CD14-positive monocyte (primary cell): ENCODE results near the gene GRHPR. TPM values are rescaled to one million over a fixed set of nuclear protein-coding genes. Genes with fewer than 3 reads are reported as not detected.

ENCODE experiments used
- DNase-seq, 3 donors: peaks; one replicate each; pipeline ENCODE4 v3.0.0-alpha.2; 2011 to 2022
- H2AFZ ChIP-seq: 2 replicates; pipeline ENCODE4 v1.6.0; 2012; ENCODE audit warnings: mild to moderate bottlenecking, low read depth, low read length, inconsistent platforms; ENCODE audit not compliant: insufficient read depth, poor library complexity, severe bottlenecking
- H3K27ac ChIP-seq, 2 donors: 1 replicate in 1 of 2; 2 replicates in 1 of 2; pipeline ENCODE4 v1.5.1; 2012 to 2013; ENCODE audit warnings: low read length in 2 of 2, control low read depth in 1 of 2, inconsistent platforms in 1 of 2, low read depth in 1 of 2, mild to moderate bottlenecking in 1 of 2
- H3K27me3 ChIP-seq, 2 donors: one replicate each; pipeline versions ENCODE4 v1.6.0 to v1.6.1; 2011 to 2013; ENCODE audit warnings: low read length in 2 of 2; ENCODE audit not compliant: control insufficient read depth in 2 of 2, insufficient read depth in 2 of 2
- H3K36me3 ChIP-seq, 2 donors: replicated peaks in 1 of 2; 1 replicate in 1 of 2; 2 replicates in 1 of 2; pipeline versions ENCODE4 v1.5.1 to v1.6.1; 2012 to 2013; ENCODE audit warnings: low read length in 2 of 2, control low read depth in 1 of 2, inconsistent platforms in 1 of 2, mild to moderate bottlenecking in 1 of 2; ENCODE audit not compliant: insufficient read depth in 2 of 2, control insufficient read depth in 1 of 2
- H3K4me1 ChIP-seq, 2 donors: 1 replicate in 1 of 2; 2 replicates in 1 of 2; pipeline versions ENCODE4 v1.5.1 to v1.6.1; 2012 to 2013; ENCODE audit warnings: low read length in 2 of 2, control low read depth in 1 of 2, inconsistent platforms in 1 of 2, mild to moderate bottlenecking in 1 of 2, moderate library complexity in 1 of 2; ENCODE audit not compliant: insufficient read depth in 2 of 2, control insufficient read depth in 1 of 2
- H3K4me2 ChIP-seq: replicated peaks from 2 replicates; pipeline ENCODE3; 2012; ENCODE audit warnings: low read length, moderate library complexity, mild to moderate bottlenecking; ENCODE audit not compliant: poor library complexity, severe bottlenecking; ENCODE audit errors: extremely low read depth
- H3K4me3 ChIP-seq, 3 experiments: fragments of 200-600 bp in 1 of 3; sonication (generic) in 1 of 3; replicated peaks in 1 of 3; 1 replicate in 2 of 3; 2 replicates in 1 of 3; pipeline ENCODE4 v1.5.1; 2011 to 2013; ENCODE audit warnings: low read length in 3 of 3, mild to moderate bottlenecking in 3 of 3, control low read depth in 2 of 3, low read depth in 2 of 3, inconsistent platforms in 1 of 3, moderate library complexity in 1 of 3
- H3K79me2 ChIP-seq: 2 replicates; pipeline ENCODE4 v1.6.0; 2012; ENCODE audit warnings: mild to moderate bottlenecking, control low read depth, inconsistent platforms, low read length, moderate library complexity; ENCODE audit not compliant: insufficient read depth
- H3K9ac ChIP-seq: 2 replicates; pipeline ENCODE4 v1.6.0; 2017; ENCODE audit warnings: low read length, mild to moderate bottlenecking; ENCODE audit not compliant: insufficient read depth, poor library complexity, severe bottlenecking
- H3K9me3 ChIP-seq, 2 donors: replicated peaks in 1 of 2; 1 replicate in 1 of 2; 2 replicates in 1 of 2; pipeline versions ENCODE4 v1.5.1 to v1.6.1; 2012 to 2013; ENCODE audit warnings: low read length in 2 of 2, control low read depth in 1 of 2; ENCODE audit not compliant: control insufficient read depth in 1 of 2, insufficient read depth in 1 of 2
- H4K20me1 ChIP-seq: 2 replicates; pipeline ENCODE4 v1.6.0; 2012; ENCODE audit warnings: mild to moderate bottlenecking, low read length, control low read depth, moderate library complexity; ENCODE audit not compliant: insufficient read depth
- H3K27ac Mint-ChIP-seq, 7 donors: one replicate each; pipeline ENCODE4 v1.8.0; 2020; ENCODE audit warnings: mild to moderate bottlenecking in 7 of 7, mixed read lengths in 7 of 7, moderate library complexity in 6 of 7, inconsistent platforms in 2 of 7
- H3K27me3 Mint-ChIP-seq, 3 donors: one replicate each; pipeline ENCODE4 v1.8.0; 2021 to 2022; ENCODE audit warnings: low read depth in 3 of 3, mild to moderate bottlenecking in 3 of 3, mixed read lengths in 3 of 3, moderate library complexity in 3 of 3, inconsistent platforms in 1 of 3
- H3K36me3 Mint-ChIP-seq, 2 donors: one replicate each; pipeline ENCODE4 v1.8.0; 2020; ENCODE audit warnings: mixed read lengths in 2 of 2, inconsistent platforms in 1 of 2, mild to moderate bottlenecking in 1 of 2
- H3K4me1 Mint-ChIP-seq: one replicate; pipeline ENCODE4 v1.8.0; 2020; ENCODE audit warnings: mild to moderate bottlenecking, mixed read lengths
- H3K4me3 Mint-ChIP-seq, 2 donors: one replicate each; pipeline ENCODE4 v1.8.0; 2020; ENCODE audit warnings: mild to moderate bottlenecking in 2 of 2, mixed read lengths in 2 of 2, moderate library complexity in 1 of 2
- H3K9me3 Mint-ChIP-seq, 7 donors: one replicate each; pipeline ENCODE4 v1.8.0; 2020 to 2022; ENCODE audit warnings: mixed read lengths in 7 of 7, mild to moderate bottlenecking in 6 of 7, moderate library complexity in 6 of 7, inconsistent platforms in 2 of 7
- WGBS: methylation state at CpG from one replicate; pipeline ENCODE4 v1.1.5; 2013; ENCODE audit warnings: missing lambda C conversion rate; ENCODE audit not compliant: insufficient coverage; 5-methylcytosine and 5-hydroxymethylcytosine counted together
- intact Hi-C, 2 donors: fragments of 100-400 bp; cut with micrococcal nuclease; formaldehyde crosslinking; loops; one replicate each; pipeline versions ENCODE4 v1.15.0 to v1.15.1; 2023
- polyA plus RNA-seq, 3 donors: library from polyadenylated mRNA; depleted of rRNA in 1 of 3; unstranded in 2 of 3; stranded (reverse) in 1 of 3; fragments of 300-500 nt in 2 of 3; fragments of >200 nt in 1 of 3; fragmentation: Illumina TruSeq in 2 of 3; gene quantifications; 1 replicate in 2 of 3; 2 replicates in 1 of 3; pipeline ENCODE4 v1.2.3, GENCODE V29; 2012 to 2021
- TF ChIP-seq, protein P1 (sequence below): fragments of 200-600 bp; IDR thresholded peaks from one replicate; pipeline ENCODE4 v1.8.0; 2022; ENCODE audit warnings: antibody characterized with exemption, mild to moderate bottlenecking

Gene GRHPR
- polyA plus RNA-seq, 3 donors, result 73.8 to 96.6 (median 80.9) TPM

- Histone ChIP-seq H3K27ac (no peak overlapping the region), H2AFZ (no peak overlapping the region), H3K9me3 (no peaks in the 10 kb centered on the region), H4K20me1 (peaks cover 14% of the 10 kb centered on the region), H3K79me2 (peaks cover 27% of the 10 kb centered on the region), H3K36me3 (peaks cover 3 to 6% of the 10 kb centered on the region in 2 donors), H3K27me3 (no peaks in the 10 kb centered on the region), H3K4me2 (no peak overlapping the region), H3K4me3 (no peak overlapping the region), H3K9ac (no peak overlapping the region), H3K4me1 (no peaks in the 10 kb centered on the region)
- peak overlapping the region in 1 of 7 donors; percentile 1 for H3K27ac Mint-ChIP-seq
- H3K4me1 Mint-ChIP-seq, result peaks cover 2% of the 10 kb centered on the region
- peaks cover 7 to 13% of the 10 kb centered on the region in 2 donors for H3K36me3 Mint-ChIP-seq
- TF ChIP-seq, protein P1, sequence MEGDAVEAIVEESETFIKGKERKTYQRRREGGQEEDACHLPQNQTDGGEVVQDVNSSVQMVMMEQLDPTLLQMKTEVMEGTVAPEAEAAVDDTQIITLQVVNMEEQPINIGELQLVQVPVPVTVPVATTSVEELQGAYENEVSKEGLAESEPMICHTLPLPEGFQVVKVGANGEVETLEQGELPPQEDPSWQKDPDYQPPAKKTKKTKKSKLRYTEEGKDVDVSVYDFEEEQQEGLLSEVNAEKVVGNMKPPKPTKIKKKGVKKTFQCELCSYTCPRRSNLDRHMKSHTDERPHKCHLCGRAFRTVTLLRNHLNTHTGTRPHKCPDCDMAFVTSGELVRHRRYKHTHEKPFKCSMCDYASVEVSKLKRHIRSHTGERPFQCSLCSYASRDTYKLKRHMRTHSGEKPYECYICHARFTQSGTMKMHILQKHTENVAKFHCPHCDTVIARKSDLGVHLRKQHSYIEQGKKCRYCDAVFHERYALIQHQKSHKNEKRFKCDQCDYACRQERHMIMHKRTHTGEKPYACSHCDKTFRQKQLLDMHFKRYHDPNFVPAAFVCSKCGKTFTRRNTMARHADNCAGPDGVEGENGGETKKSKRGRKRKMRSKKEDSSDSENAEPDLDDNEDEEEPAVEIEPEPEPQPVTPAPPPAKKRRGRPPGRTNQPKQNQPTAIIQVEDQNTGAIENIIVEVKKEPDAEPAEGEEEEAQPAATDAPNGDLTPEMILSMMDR, result no peak
- H3K4me3 Mint-ChIP-seq, result no peak overlapping the region
- DNase-seq, result no peak
- intact Hi-C loops, result no loop called here
- no peaks in the 10 kb centered on the region for H3K27me3 Mint-ChIP-seq
- H3K9me3 Mint-ChIP-seq, result peaks cover 0 to 4% (median 0%) of the 10 kb centered on the region in 7 donors
- WGBS, result 100% methylated on average over 1 of the region's 1 CpG
These were observed 31.3 kb downstream of the GRHPR start for GRCh38 chr9:37453827-37454226.

GRCh38 chr9:37454238-37454637, 31.7 kb downstream of the GRHPR start:
- DNase-seq, result no peak
- H3K9me3 Mint-ChIP-seq, result peaks cover 0 to 4% (median 0%) of the 10 kb centered on the region in 7 donors
- Histone ChIP-seq H3K4me2 (no peak overlapping the region), H3K4me3 (no peak overlapping the region), H3K36me3 (peaks cover 3 to 6% of the 10 kb centered on the region in 2 donors), H3K9ac (no peak overlapping the region), H3K9me3 (no peaks in the 10 kb centered on the region), H3K4me1 (no peaks in the 10 kb centered on the region), H3K27ac (no peak overlapping the region), H3K27me3 (no peaks in the 10 kb centered on the region), H2AFZ (no peak overlapping the region), H3K79me2 (peaks cover 27% of the 10 kb centered on the region), H4K20me1 (peaks cover 14% of the 10 kb centered on the region)
- H3K36me3 Mint-ChIP-seq, result peaks cover 7 to 12% of the 10 kb centered on the region in 2 donors
- intact Hi-C loops, result no loop called here
- peaks cover 2% of the 10 kb centered on the region for H3K4me1 Mint-ChIP-seq
- H3K27me3 Mint-ChIP-seq, result no peaks in the 10 kb centered on the region
- H3K4me3 Mint-ChIP-seq, result no peak overlapping the region
- TF ChIP-seq, protein P1, result no peak
- no peak overlapping the region for H3K27ac Mint-ChIP-seq
